NCI-H446 treated with DMSO at 0.1 percent for 48 hours (cell line): ENCODE data around the gene FAM131B.
"Not testable (repeated sequence)": the region's sequence is repeated elsewhere in the genome, so short reads cannot be mapped to it uniquely, and the experiment has no call there.

Experiments
- DNase-seq: peaks from one replicate; lab custom pipeline; 2025; lab: John Stamatoyannopoulos, UW

The FAM131B gene

GRCh38 chr7:143395187-143396149 lies 33.0 kb upstream of the FAM131B start:
- no peak for DNase-seq

- DNase-seq, result no peak
These were observed 32.3 kb upstream of the FAM131B start for GRCh38 chr7:143394777-143395176.

GRCh38 chr7:143394068-143394467 lies 31.6 kb upstream of the FAM131B start:
- no peak for DNase-seq

GRCh38 chr7:143393267-143394041 lies 30.9 kb upstream of the FAM131B start:
- no peak for DNase-seq

- no peak for DNase-seq
These were observed 30.4 kb upstream of the FAM131B start for GRCh38 chr7:143392875-143393266.

GRCh38 chr7:143392427-143392826 lies 29.9 kb upstream of the FAM131B start:
- not testable (repeated sequence) for DNase-seq

- DNase-seq, result no peak
These were observed 29.2 kb upstream of the FAM131B start for GRCh38 chr7:143391462-143392404.

- no peak for DNase-seq
These were observed 28.3 kb upstream of the FAM131B start for GRCh38 chr7:143390773-143391317.

- no peak for DNase-seq
These were observed 27.7 kb upstream of the FAM131B start for GRCh38 chr7:143390104-143390772.

GRCh38 chr7:143389316-143390103 lies 27.0 kb upstream of the FAM131B start:
- no peak for DNase-seq

GRCh38 chr7:143388491-143389101 lies 26.1 kb upstream of the FAM131B start:
- no peak for DNase-seq

GRCh38 chr7:143388051-143388450 lies 25.5 kb upstream of the FAM131B start:
- no peak for DNase-seq

GRCh38 chr7:143387156-143387975 lies 24.9 kb upstream of the FAM131B start:
- no peak for DNase-seq

- DNase-seq, result no peak
These were observed 23.6 kb upstream of the FAM131B start for GRCh38 chr7:143385891-143386781.

- DNase-seq, result no peak
These were observed 22.4 kb upstream of the FAM131B start for GRCh38 chr7:143384661-143385631.

- DNase-seq, result no peak
These were observed 21.6 kb upstream of the FAM131B start for GRCh38 chr7:143384148-143384547.

- DNase-seq, result no peak
These were observed 21.1 kb upstream of the FAM131B start for GRCh38 chr7:143383642-143383957.
